HFFc6 (cell line): ENCODE measurements around the gene TYRO3. TPM values are rescaled to one million over a fixed set of nuclear protein-coding genes. Genes with fewer than 3 reads are reported as not detected.

Source experiments
- DNase-seq: peaks from one replicate; pipeline ENCODE4 v3.0.0-alpha.2; 2018
- H3K27ac Mint-ChIP-seq: 2 replicates; pipeline ENCODE4 v1.8.0; 2020; ENCODE audit warnings: mild to moderate bottlenecking, mixed read lengths
- H3K27me3 Mint-ChIP-seq: 2 replicates; pipeline ENCODE4 v1.8.0; 2021; ENCODE audit warnings: mild to moderate bottlenecking, moderate library complexity, mixed read lengths; ENCODE audit not compliant: insufficient read depth
- H3K36me3 Mint-ChIP-seq: 2 replicates; pipeline ENCODE4 v1.8.0; 2021; ENCODE audit warnings: low read depth, mixed read lengths
- H3K4me1 Mint-ChIP-seq: 2 replicates; pipeline ENCODE4 v1.8.0; 2020; ENCODE audit warnings: low read depth, mixed read lengths
- H3K4me3 Mint-ChIP-seq: 2 replicates; pipeline ENCODE4 v1.8.0; 2020; ENCODE audit warnings: mild to moderate bottlenecking, moderate library complexity, mixed read lengths
- H3K9me3 Mint-ChIP-seq: 2 replicates; pipeline ENCODE4 v1.8.0; 2020; ENCODE audit warnings: mild to moderate bottlenecking, mixed read lengths
- total RNA-seq, 6 experiments: library from RNA; stranded (reverse); fragmentation: NEBNext Ultra II Directional; extraction: Animal tissue kit (Norgen Biotek cat#: 25700); gene quantifications; 2 replicates in 1 of 6; 3 replicates in 5 of 6; pipeline ENCODE4 v1.2.3, GENCODE V29; 2021
- TF ChIP-seq, protein P1 (sequence below): fragments of 200-600 bp; sonication (generic); IDR thresholded peaks from 2 replicates; pipeline ENCODE4 v1.5.0; 2021; ENCODE audit warnings: antibody characterized with exemption, mild to moderate bottlenecking

TYRO3 gene
- total RNA-seq, 6 experiments from 2014 or later = 16.6 to 27.6 (median 21.9) TPM

DNA sequence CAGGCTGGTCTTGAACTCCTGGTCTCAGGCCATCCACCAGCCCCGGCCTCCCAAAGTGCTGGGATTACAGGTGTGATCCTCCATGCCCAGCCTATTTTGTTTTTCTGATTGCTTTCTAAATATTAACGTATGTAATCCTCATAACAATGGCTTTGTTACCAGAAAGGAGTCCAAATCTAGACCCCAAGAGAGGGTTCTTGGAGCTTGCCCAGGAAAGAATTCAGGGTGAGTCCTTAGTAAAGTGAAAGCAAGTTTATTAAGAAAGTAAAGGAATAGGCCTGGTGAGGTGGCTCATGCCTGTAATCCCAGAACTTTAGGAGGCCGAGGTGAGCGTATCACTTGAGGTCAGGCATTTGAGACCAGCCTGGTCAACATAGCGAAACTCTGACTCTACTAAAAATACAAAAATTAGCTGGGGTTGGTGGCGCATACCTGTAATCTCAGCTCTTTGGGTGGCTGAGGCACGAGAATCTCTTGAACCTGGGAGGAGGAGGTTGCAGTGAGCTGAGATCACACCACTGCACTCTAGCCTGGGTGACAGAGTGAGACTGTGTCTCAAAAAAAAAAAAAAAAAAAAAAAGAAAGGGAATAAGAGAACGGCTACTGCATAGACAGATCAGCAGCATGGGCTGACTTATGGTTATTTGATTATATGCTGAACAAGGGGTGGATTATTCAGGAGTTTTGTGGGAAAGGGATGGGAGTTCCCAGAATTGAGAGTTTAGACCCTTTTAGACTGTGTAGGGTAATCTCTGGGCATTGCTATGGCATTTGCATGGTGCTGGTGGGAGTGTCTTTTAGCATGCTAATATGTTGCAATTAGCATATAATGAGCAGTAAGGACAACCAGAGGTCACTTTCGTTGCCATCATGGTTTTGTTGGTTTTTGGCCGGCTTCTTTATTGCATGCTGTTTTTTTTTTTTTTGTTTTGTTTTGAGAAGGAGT is 36.1 kb downstream of the TYRO3 start:
- H3K4me3 Mint-ChIP-seq = no peak overlapping the region
- TF ChIP-seq, protein P1, sequence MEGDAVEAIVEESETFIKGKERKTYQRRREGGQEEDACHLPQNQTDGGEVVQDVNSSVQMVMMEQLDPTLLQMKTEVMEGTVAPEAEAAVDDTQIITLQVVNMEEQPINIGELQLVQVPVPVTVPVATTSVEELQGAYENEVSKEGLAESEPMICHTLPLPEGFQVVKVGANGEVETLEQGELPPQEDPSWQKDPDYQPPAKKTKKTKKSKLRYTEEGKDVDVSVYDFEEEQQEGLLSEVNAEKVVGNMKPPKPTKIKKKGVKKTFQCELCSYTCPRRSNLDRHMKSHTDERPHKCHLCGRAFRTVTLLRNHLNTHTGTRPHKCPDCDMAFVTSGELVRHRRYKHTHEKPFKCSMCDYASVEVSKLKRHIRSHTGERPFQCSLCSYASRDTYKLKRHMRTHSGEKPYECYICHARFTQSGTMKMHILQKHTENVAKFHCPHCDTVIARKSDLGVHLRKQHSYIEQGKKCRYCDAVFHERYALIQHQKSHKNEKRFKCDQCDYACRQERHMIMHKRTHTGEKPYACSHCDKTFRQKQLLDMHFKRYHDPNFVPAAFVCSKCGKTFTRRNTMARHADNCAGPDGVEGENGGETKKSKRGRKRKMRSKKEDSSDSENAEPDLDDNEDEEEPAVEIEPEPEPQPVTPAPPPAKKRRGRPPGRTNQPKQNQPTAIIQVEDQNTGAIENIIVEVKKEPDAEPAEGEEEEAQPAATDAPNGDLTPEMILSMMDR = no peak
- H3K27me3 Mint-ChIP-seq = peaks cover 32% of the 10 kb centered on the region
- no peaks in the 10 kb centered on the region for H3K4me1 Mint-ChIP-seq
- no peak overlapping the region for H3K27ac Mint-ChIP-seq
- no peaks in the 10 kb centered on the region for H3K9me3 Mint-ChIP-seq
- DNase-seq = no peak
- H3K36me3 Mint-ChIP-seq = no peaks in the 10 kb centered on the region

DNA sequence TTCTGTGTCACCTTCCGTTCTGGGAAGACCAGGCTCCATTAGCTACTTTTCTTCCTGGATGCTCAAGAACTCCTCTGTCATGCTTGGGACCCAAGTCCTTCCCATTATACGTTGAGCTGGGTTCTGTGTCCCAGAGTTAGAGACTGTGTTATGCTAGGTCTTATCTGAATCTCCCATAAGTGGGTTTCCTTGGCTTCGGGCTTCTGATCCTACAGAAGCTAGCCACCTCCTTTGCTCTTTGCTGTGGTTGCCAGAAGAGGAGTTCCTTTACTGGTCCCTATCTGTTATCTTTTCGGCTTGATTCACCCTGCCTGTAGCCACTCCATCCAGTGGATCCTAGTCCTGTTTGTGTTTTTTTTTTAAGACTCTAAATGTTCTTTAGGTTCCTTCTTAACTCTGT is 38.0 kb downstream of the TYRO3 start:
- H3K36me3 Mint-ChIP-seq = no peaks in the 10 kb centered on the region
- H3K27ac Mint-ChIP-seq = no peak overlapping the region
- no peaks in the 10 kb centered on the region for H3K9me3 Mint-ChIP-seq
- TF ChIP-seq, protein P1 = no peak
- no peak for DNase-seq
- no peak overlapping the region for H3K4me3 Mint-ChIP-seq
- H3K4me1 Mint-ChIP-seq = peaks cover 5% of the 10 kb centered on the region; the same call in 1 of the 2 replicates
- peaks cover 21% of the 10 kb centered on the region for H3K27me3 Mint-ChIP-seq

DNA sequence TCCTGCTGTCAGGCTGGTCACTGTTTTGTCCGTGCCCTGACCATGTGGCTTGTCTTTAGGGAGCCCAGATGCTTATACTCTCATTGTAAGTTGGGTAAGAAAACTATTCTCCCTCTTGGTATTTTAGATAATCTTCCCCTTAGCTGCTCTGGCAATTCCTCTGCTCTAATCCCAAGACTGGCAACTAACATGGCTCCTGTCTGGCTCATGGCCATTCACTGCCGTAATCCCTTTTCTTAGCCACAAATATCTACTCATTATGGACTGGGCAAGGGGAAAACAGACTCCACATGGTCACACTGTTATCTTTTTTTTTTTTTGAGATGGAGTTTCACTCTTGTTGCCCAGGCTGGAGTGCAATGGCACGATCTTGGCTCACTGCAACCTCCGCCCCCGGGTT is 38.8 kb downstream of the TYRO3 start:
- no peak overlapping the region for H3K4me3 Mint-ChIP-seq

DNA sequence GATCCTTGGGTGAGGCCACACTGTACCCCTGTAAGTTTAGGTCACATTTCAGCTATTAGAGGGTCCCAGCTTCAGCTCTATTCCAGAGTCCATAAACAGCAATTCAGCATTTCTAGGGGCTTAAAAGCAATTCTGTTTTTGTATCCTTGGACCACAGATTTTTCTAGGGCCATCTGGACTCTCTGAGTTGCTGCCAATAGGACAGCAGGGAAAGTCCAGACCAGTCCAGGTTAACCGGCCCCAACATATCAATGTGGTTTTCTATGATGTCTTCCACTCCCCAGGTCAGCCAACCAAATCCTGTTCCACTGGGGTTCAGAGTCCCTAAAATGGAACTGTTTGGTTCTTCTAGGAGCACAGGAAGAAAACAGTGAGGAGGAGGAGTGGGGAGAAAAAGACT is 40.0 kb downstream of the TYRO3 start:
- no peak overlapping the region for H3K27ac Mint-ChIP-seq
- H3K4me3 Mint-ChIP-seq = no peak overlapping the region
- TF ChIP-seq, protein P1 = no peak
- H3K4me1 Mint-ChIP-seq = peaks cover 19% of the 10 kb centered on the region
- no peak for DNase-seq
- peaks cover 19% of the 10 kb centered on the region for H3K27me3 Mint-ChIP-seq
- no peaks in the 10 kb centered on the region for H3K9me3 Mint-ChIP-seq
- no peaks in the 10 kb centered on the region for H3K36me3 Mint-ChIP-seq

More for the DNA sequence above, 38.8 kb downstream of the TYRO3 start:
- Mint-ChIP-seq H3K27ac (no peak overlapping the region), H3K27me3 (peaks cover 21% of the 10 kb centered on the region), H3K36me3 (no peaks in the 10 kb centered on the region), H3K4me1 (peaks cover 6% of the 10 kb centered on the region), H3K9me3 (no peaks in the 10 kb centered on the region)
- TF ChIP-seq, protein P1 = no peak
- no peak for DNase-seq

DNA sequence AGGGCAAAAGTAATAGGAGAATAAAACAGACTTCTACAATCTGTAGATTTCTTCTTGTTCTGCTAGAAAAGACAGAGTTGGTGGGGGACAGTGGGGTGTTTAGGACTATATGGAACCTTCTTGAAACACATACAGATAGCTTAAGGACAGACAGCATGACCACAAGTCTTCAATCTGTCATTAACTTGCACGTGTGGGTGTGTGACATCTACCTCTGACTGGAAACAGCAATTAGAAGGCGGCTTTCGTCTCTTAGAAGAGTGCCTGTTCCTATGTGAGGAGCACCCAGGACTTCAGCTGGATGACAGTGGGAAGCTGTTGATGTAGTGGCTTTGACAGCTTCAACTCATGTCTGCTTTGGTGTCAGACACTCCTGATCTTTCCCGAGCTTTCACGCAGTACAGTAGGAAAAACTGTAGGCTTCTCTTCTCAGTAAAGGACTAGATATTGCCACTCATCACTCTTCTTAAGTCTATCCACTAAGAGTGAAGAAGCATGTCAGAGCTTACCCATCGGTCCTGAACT is 44.5 kb downstream of the TYRO3 start:
- H3K27me3 Mint-ChIP-seq = peaks cover 6% of the 10 kb centered on the region
- DNase-seq = no peak
- peak overlapping the region; percentile 88 for H3K4me3 Mint-ChIP-seq
- H3K36me3 Mint-ChIP-seq = peaks cover 5% of the 10 kb centered on the region; the same call in 1 of the 2 replicates
- no peaks in the 10 kb centered on the region for H3K9me3 Mint-ChIP-seq
- peaks cover 54% of the 10 kb centered on the region for H3K4me1 Mint-ChIP-seq
- H3K27ac Mint-ChIP-seq = peak overlapping the region; percentile 92
- TF ChIP-seq, protein P1 = no peak
